HFF-Myc (cell line): Measurements from ENCODE around the gene GRIN1.

Source experiments
- DNase-seq: peaks from one replicate; pipeline ENCODE4 v3.0.0-alpha.2; 2011; ENCODE audit warnings: low read depth; ENCODE audit errors: extremely low read depth
- H3K4me3 ChIP-seq: replicated peaks from 2 replicates; pipeline ENCODE4 v1.5.1; 2011; ENCODE audit warnings: low read depth, mild to moderate bottlenecking, control low read depth, low read length
- TF ChIP-seq, protein P1 (sequence below): IDR thresholded peaks from 2 replicates; pipeline ENCODE4 v1.5.1; 2012; ENCODE audit warnings: mild to moderate bottlenecking, low read depth, low read length, control low read depth; ENCODE audit errors: missing control alignments

GRIN1 gene

DNA sequence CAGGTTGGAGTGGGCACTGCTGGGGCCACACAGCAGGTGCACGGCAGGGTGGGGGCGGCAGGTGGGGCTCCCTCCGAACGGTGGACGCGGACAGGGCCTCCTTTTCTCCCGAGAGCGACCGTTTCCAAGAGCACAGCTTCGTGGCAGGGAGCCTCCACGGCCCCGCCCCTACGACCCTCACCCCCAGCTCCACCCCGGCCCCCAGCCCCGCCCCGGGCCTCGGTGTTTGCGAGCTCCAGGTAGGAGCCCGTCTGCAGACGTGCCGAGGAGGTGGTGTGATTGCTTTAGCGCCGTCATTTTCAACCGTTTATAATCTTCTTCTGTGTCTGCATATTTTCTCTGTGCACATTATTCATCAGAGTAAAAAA lies 8.8 kb downstream of the GRIN1 start:
- TF ChIP-seq, protein P1, sequence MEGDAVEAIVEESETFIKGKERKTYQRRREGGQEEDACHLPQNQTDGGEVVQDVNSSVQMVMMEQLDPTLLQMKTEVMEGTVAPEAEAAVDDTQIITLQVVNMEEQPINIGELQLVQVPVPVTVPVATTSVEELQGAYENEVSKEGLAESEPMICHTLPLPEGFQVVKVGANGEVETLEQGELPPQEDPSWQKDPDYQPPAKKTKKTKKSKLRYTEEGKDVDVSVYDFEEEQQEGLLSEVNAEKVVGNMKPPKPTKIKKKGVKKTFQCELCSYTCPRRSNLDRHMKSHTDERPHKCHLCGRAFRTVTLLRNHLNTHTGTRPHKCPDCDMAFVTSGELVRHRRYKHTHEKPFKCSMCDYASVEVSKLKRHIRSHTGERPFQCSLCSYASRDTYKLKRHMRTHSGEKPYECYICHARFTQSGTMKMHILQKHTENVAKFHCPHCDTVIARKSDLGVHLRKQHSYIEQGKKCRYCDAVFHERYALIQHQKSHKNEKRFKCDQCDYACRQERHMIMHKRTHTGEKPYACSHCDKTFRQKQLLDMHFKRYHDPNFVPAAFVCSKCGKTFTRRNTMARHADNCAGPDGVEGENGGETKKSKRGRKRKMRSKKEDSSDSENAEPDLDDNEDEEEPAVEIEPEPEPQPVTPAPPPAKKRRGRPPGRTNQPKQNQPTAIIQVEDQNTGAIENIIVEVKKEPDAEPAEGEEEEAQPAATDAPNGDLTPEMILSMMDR, result no peak
- no peak for DNase-seq
- H3K4me3 ChIP-seq, result no peak overlapping the region

DNA sequence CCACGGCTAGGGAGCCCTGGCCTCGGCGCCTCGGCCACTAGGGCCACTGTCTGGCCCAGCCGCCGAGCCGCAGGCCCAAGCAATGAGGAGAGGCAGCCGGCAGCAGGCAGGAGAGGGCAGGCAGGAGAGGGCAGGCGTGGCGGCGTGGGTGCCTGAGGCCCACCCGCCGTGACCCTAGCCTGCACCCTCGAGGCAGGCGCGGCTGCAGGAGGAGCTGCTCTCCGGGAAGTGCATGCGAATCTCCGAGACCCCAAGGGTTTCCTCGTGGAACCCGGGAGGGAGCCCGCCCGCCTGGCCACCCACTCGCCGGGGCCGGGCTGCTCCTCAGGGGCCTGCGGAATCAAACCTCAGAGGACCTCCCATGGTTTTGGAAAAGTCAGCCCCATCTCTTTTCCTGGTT lies 9.3 kb downstream of the GRIN1 start:
- TF ChIP-seq, protein P1, result no peak
- DNase-seq, result no peak
- no peak overlapping the region for H3K4me3 ChIP-seq

DNA sequence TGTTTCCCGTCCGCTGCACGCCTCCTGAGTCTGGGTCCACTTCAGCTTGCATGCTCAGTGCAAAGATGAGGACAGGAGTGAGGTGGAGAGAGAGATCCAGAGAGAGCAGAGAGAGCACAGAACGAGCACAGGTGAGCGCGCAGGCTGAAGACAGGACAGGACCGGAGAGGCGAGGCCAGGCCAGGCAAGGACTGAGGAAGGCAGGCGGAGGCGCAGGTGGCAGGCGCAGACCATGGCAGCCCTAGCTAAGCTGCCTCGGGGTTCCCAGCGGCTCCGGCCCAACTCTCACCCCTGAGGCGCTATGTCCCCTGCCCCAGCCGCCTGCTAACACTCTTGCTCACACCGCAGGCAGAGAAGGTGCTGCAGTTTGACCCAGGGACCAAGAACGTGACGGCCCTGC lies 9.7 kb downstream of the GRIN1 start:
- DNase-seq, result no peak
- TF ChIP-seq, protein P1, result no peak
- no peak overlapping the region for H3K4me3 ChIP-seq

DNA sequence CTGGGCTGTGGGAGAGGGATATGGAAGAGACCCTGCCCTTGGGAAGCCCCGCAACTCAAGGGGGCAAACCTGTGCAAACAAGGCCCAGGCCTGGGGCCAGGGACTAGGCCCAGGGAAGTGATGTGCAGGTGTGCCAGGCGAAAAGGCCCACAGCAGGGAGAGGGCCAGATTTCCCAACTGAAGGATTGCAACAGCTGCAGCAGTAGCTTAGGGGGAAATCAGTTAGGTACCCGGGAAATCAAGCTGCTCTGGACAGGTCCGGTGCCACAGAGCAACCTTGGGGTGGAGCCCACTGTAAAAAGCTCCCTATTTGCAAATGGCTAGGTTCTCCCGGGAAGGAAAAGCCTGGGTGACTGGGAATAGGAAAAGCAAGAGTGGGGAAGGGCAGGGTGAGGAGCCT lies 10.4 kb downstream of the GRIN1 start:
- DNase-seq, result no peak
- TF ChIP-seq, protein P1, result no peak
- no peak overlapping the region for H3K4me3 ChIP-seq

DNA sequence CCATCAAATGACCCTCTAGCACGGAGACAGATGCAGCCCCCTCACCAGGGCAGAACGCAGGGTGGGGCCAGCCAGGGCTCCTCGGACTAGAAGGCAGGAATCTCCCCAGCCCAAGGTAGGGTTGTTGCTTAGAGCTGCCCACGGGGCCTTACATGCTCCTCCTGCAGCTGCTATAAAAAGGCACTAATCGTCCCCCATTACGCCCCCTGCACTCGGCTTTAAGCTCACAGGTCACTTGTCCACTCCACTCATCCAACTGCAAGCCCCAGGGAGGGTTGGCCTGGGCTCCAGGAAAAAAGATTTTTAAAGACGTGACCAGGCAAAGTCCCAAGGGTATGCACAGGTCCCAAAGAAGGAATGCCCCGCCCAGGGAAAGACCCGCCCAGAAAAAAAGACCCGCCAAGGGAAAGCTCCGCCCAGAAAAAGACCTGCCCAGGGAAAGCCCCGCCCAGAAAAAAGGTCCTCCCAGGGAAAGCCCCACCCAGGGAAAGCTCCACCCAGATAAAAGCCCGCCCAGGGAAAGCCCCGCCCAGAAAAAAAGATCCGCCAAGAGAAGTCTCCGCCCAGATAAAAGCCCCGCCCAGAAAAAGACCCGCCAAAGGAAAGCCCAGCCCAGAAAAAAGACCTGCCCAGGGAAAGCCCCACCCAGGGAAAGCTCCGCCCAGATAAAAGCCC lies 11.1 kb downstream of the GRIN1 start:
- DNase-seq, result no peak
- TF ChIP-seq, protein P1, result no peak
- H3K4me3 ChIP-seq, result no peak overlapping the region

DNA sequence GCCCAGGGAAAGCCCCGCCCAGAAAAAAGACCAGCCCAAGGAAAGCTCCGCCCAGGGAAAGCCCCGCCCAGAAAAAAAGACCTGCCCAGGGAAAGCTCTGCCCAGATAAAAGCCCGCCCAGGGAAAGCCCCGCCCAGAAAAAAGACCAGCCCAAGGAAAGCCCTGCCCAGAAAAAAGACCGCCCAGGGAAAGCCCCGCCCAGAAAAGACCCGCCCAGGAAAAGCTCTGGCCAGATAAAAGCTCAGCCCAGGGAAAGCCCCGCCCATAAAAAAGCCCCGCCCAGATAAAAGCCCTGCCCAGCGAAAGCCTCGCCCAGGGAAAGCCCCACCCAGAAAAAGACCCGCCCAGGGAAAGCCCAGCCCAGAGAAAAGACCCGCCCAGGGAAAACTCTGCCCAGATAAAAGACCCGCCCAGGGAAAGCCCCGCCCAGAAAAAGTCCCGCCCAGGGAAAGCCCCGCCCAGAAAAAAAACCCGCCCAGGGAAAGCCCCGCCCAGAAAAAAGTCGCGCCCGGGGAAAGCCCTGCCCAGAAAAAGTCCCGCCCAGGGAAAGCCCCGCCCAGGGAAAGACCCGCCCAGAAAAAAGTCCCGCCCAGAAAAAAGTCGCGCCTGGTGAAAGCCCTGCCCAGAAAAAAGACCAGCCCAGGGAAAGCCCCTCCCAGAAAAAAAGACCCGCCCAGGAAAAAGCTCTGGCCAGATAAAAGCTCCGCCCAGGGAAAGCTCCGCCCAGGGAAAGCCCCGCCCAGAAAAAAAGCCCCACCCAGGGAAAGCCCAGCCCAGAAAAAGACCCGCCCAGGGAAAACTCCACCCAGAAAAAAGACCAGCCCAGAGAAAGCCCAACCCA lies 11.9 kb downstream of the GRIN1 start:
- TF ChIP-seq, protein P1, result no peak
- DNase-seq, result no peak
- H3K4me3 ChIP-seq, result no peak overlapping the region
